Skeletal muscle tissue (tissue), 2 donors: ENCODE data around the gene CYGB. TPM values are rescaled to one million over a fixed set of nuclear protein-coding genes. Genes with fewer than 3 reads are reported as not detected.
A peak's percentile ranks its signal among the peaks of the same experiment; 100 is the strongest.

Experiments used
- small RNA-seq: library from RNA; depleted of rRNA; stranded (forward); fragments of <200 nt; gene quantifications from one replicate; pipeline ENCODE3, GENCODE V24; 2014
- total RNA-seq: library from RNA; depleted of rRNA; stranded (reverse); fragments of >200 nt; gene quantifications from one replicate; pipeline ENCODE4 v1.2.3, GENCODE V29; 2014

CYGB gene
- total RNA-seq, 1 donor from 2014 or later, result 8.9 TPM

Small RNA genes lying within 50 kb of the gene (small RNA-seq; reads per million reads assigned to genes)
- gene SNORD1A (not detected), gene SNORD1B (127 reads per million, percentile 96 among the genes with 10 or more reads in this experiment)

Other genes with a start within 250 kb of the CYGB start
- gene QRICH2, start 229.4 kb downstream of the CYGB start, total RNA-seq, result 2.1 TPM
- 24.0 TPM for gene PRPSAP1, start 183.8 kb downstream of the CYGB start, total RNA-seq
- 2.1 TPM for gene SPHK1, start 153.1 kb downstream of the CYGB start, total RNA-seq
- 20.9 TPM for gene UBE2O, start 84.6 kb downstream of the CYGB start, total RNA-seq
- not detected for gene AANAT, start 70.1 kb downstream of the CYGB start, total RNA-seq
- 3.7 TPM for gene RHBDF2, start 36.3 kb downstream of the CYGB start, total RNA-seq
- gene PRCD, start 2.3 kb upstream of the CYGB start, total RNA-seq, result 0.52 TPM
- 2.6 TPM for gene ST6GALNAC2, start 48.2 kb upstream of the CYGB start, total RNA-seq
- gene ST6GALNAC1, start 106.0 kb upstream of the CYGB start, total RNA-seq, result not detected
- 75.7 TPM for gene MXRA7, start 173.3 kb upstream of the CYGB start, total RNA-seq
- gene JMJD6, start 188.9 kb upstream of the CYGB start, total RNA-seq, result 6.8 TPM
- 19.3 TPM for gene METTL23, start 189.1 kb upstream of the CYGB start, total RNA-seq
- 52.2 TPM for gene SRSF2, start 199.6 kb upstream of the CYGB start, total RNA-seq
- gene MFSD11, start 200.4 kb upstream of the CYGB start, total RNA-seq, result 76.7 TPM